Skin of body (tissue), 2 donors: ENCODE results near the gene MTARC1. TPM values are rescaled to one million over a fixed set of nuclear protein-coding genes. Genes with fewer than 3 reads are reported as not detected.

Experiments used
- DNase-seq: peaks from one replicate; lab custom pipeline; 2025; lab: John Stamatoyannopoulos, UW
- total RNA-seq: library from RNA; depleted of rRNA; stranded (reverse); fragments of >200 nt; gene quantifications from one replicate; pipeline ENCODE4 v1.2.3, GENCODE V29; 2014

Gene MTARC1
- total RNA-seq, 1 donor from 2014 or later: 15.5 TPM

DNA sequence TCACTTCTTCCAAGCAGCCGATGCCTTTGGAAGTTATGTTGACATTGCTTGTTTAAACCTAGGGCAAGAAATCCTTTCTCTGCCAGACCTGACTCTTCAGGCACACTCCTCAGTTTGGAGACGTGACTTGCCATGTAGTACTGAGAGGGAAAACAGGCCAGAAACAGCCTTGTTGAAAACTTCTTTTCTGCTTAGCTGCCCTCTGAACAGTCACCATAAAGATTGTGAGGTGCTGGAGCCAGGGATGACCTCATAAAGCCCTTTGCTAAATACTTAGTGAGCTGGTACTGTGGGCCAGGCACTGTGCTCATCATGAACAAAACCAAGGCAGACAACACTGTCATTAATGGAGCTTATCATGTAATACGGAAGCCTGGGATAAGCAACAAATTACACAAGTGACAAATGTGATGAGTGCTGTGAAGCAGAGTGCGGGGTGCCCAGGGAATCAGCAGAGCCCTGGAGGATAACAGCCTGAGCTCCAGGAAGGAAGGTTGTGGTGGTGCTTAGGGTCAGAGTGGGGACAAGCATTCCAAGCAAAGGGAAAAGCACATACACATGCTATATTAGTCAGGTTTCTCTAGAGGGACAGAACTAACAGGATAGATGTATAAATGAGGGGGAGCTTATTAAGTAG lies 42.4 kb downstream of the MTARC1 start:
- no peak for DNase-seq

DNA sequence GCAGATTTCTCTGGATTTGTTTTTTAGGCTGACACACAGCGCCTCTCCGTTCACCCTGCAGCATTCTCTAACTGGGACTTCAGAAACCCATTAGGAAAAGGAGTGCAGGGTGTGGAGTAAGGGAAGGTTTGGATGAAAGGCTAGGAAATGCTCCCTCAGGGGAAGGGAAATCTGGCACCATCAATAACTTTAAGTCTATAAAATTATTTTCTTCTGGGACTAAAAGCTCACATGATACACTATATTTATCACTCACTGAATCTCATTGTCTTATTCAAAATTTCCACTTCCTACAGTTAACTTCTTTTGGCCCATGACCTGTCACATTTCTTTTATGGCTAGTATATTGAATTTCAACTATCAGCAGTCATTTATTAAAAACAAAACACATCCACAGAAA lies 46.7 kb downstream of the MTARC1 start:
- DNase-seq: no peak

DNA sequence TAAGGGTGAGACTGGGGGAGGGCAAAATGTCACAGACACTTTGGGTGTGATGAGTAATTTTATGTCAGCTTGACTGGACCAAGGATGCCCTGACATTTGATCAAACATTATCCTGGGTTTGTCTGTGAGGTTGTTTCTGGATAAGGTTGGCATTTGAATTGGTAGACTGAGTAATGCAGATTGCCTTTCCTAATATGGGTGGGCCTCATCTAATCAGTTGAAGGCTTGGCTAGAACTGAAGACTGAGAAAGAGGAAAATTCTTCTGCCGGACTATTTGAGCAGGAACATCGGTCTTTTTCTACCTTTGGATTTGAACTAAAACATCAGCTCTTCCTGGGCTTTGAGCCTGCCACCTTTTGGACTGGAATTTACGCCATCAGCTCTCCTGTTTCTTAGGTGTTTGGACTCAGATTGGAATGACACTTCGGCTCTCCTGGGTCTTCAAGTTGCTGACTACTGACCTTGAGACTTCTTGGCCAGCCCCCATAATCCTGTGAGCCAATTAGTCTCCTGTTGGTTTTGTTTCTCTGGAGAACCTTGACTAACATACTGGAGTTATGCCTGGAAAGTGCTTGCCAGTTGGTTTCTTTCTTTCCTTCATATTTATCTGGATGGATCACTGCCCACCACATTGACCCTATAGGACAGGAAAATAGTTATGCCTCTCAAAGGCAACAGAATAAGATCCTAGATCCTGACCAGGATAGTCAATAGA lies 47.6 kb downstream of the MTARC1 start:
- no peak for DNase-seq

Other genes starting within 250 kb of the MTARC1 start
- 12.7 TPM for gene C1orf115, start 96.5 kb upstream of the MTARC1 start, total RNA-seq
- gene MTARC2, start 38.6 kb upstream of the MTARC1 start, total RNA-seq: 8.2 TPM
- 10.9 TPM for gene HLX, start 92.5 kb downstream of the MTARC1 start, total RNA-seq